Measurements from ENCODE around the gene DYNLRB2. TPM values are rescaled to one million over a fixed set of nuclear protein-coding genes. Genes with fewer than 3 reads are reported as not detected.

The DYNLRB2 gene
- polyA plus RNA-seq, 1 of the 3 experiments (the other 2 are of a cell fraction) = 0.44 TPM

DNA sequence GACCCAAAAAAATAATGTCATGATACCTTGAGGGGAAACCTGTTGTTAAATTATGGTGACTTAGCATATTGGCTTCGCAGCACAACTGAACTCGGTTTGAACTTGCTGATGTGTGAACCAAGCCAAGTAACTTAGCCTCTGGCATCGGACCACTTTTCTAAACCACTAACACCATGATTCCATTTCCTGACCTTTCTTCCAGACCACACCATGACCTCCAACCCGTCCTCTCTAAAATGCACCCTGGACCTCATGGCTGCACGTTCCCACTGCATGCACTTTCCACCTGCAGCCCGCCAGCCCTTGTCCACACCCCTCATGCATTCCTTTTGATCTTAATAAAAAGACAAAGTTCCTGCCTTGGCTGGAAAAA is 29.3 kb downstream of the DYNLRB2 start:
- Histone ChIP-seq H4K20me1 (ENCODE audit: insufficient read depth) (no peaks in the 10 kb centered on the region), H3K27ac (ENCODE audit: low read depth in 2 of 2, low read length in 1 of 2) (no peak overlapping the region), H3K4me2 (0 out of 2 replicates have a peak overlapping the region, but pooled peaks have one; percentile 19), H3K4me3 (ENCODE audit: low read depth in 2 of 2, low read length in 1 of 2) (no peak overlapping the region; a peak in 1 of 4 replicates), H3K9me3 (no peaks in the 10 kb centered on the region), H2AFZ (ENCODE audit: low read depth) (no peak overlapping the region), H3K4me1 (ENCODE audit: control insufficient read depth in 1 of 2, insufficient read depth in 2 of 2, low read depth in 1 of 2, low read length in 1 of 2) (no peaks in the 10 kb centered on the region), H3F3A (replicated peaks; ENCODE audit: insufficient read depth) (no peaks in the 10 kb centered on the region), H3K27me3 (ENCODE audit: insufficient read depth) (no peaks in the 10 kb centered on the region), H3K79me2 (ENCODE audit: insufficient read depth) (no peaks in the 10 kb centered on the region), H3K9ac (no peak overlapping the region), H3K9me2 (no peaks in the 10 kb centered on the region), H3K36me3 (replicated peaks in 1 of 2; ENCODE audit: control insufficient read depth in 1 of 2, insufficient read depth in 2 of 2, low read length in 1 of 2) (no peaks in the 10 kb centered on the region)
- POLR2A ChIA-PET = no interaction called here
- CTCF ChIA-PET = no interaction called here
- no peak for DNase-seq
- 38% methylated on average over 6 of the region's 6 CpGs for WGBS (ENCODE audit: low lambda C conversion rate)
- no peak for TF ChIP-seq RXRA (IDR thresholded peaks at IDR 0.05; ENCODE audit: borderline replicate concordance, low read depth)
- TF ChIP-seq GABPA (IDR thresholded peaks at IDR 0.05; ENCODE audit: low read depth) = no peak
- no peak for TF ChIP-seq RFX5 (IDR thresholded peaks at IDR 0.05; ENCODE audit: low read length)
- TF ChIP-seq TEAD4 (IDR thresholded peaks at IDR 0.05; ENCODE audit: borderline replicate concordance, insufficient read depth) = no peak
- TF ChIP-seq TAF1 (IDR thresholded peaks at IDR 0.05; ENCODE audit: borderline replicate concordance, low read depth, low read length) = no peak
- TF ChIP-seq REST (IDR thresholded peaks at IDR 0.05; ENCODE audit: low read depth, low read length) = no peak
- no peak for TF ChIP-seq CHD2 (IDR thresholded peaks at IDR 0.05; ENCODE audit: low read length, partially characterized antibody)
- TF ChIP-seq NRF1 (IDR thresholded peaks at IDR 0.05; ENCODE audit: low read depth, low read length) = no peak
- no peak for TF ChIP-seq MAX (IDR thresholded peaks at IDR 0.05; ENCODE audit: low read depth)
- TF ChIP-seq, protein P1, sequence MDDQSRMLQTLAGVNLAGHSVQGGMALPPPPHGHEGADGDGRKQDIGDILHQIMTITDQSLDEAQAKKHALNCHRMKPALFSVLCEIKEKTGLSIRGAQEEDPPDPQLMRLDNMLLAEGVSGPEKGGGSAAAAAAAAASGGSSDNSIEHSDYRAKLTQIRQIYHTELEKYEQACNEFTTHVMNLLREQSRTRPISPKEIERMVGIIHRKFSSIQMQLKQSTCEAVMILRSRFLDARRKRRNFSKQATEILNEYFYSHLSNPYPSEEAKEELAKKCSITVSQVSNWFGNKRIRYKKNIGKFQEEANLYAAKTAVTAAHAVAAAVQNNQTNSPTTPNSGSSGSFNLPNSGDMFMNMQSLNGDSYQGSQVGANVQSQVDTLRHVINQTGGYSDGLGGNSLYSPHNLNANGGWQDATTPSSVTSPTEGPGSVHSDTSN (IDR thresholded peaks at IDR 0.05) = no peak
- TF ChIP-seq, protein P2, sequence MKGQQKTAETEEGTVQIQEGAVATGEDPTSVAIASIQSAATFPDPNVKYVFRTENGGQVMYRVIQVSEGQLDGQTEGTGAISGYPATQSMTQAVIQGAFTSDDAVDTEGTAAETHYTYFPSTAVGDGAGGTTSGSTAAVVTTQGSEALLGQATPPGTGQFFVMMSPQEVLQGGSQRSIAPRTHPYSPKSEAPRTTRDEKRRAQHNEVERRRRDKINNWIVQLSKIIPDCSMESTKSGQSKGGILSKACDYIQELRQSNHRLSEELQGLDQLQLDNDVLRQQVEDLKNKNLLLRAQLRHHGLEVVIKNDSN (IDR thresholded peaks at IDR 0.05; ENCODE audit: borderline replicate concordance, low read depth) = no peak
- TF ChIP-seq SMC3 (IDR thresholded peaks at IDR 0.05; ENCODE audit: low read depth, low read length) = no peak
- TF ChIP-seq MXI1 (IDR thresholded peaks at IDR 0.05; ENCODE audit: low read depth, low read length) = no peak
- no peak for TF ChIP-seq EP300 (IDR thresholded peaks at IDR 0.05; ENCODE audit: borderline replicate concordance in 1 of 2, low read depth in 1 of 2, low read length in 1 of 2)
- TF ChIP-seq NFIC (IDR thresholded peaks at IDR 0.05; ENCODE audit: borderline replicate concordance) = no peak
- no peak for TF ChIP-seq TCF12 (IDR thresholded peaks at IDR 0.05)
- TF ChIP-seq ELF1 (IDR thresholded peaks at IDR 0.05) = no peak
- no peak for TF ChIP-seq JUND (IDR thresholded peaks at IDR 0.05)
- no peak for TF ChIP-seq FOXM1 (IDR thresholded peaks at IDR 0.05; ENCODE audit: low read depth)
- TF ChIP-seq, protein P3, sequence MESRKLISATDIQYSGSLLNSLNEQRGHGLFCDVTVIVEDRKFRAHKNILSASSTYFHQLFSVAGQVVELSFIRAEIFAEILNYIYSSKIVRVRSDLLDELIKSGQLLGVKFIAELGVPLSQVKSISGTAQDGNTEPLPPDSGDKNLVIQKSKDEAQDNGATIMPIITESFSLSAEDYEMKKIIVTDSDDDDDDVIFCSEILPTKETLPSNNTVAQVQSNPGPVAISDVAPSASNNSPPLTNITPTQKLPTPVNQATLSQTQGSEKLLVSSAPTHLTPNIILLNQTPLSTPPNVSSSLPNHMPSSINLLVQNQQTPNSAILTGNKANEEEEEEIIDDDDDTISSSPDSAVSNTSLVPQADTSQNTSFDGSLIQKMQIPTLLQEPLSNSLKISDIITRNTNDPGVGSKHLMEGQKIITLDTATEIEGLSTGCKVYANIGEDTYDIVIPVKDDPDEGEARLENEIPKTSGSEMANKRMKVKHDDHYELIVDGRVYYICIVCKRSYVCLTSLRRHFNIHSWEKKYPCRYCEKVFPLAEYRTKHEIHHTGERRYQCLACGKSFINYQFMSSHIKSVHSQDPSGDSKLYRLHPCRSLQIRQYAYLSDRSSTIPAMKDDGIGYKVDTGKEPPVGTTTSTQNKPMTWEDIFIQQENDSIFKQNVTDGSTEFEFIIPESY (IDR thresholded peaks at IDR 0.05; ENCODE audit: borderline replicate concordance, low read depth) = no peak

All from SK-N-SH (cell line).